ENCODE results near the gene JPH3.

- TF ChIP-seq, protein P1, sequence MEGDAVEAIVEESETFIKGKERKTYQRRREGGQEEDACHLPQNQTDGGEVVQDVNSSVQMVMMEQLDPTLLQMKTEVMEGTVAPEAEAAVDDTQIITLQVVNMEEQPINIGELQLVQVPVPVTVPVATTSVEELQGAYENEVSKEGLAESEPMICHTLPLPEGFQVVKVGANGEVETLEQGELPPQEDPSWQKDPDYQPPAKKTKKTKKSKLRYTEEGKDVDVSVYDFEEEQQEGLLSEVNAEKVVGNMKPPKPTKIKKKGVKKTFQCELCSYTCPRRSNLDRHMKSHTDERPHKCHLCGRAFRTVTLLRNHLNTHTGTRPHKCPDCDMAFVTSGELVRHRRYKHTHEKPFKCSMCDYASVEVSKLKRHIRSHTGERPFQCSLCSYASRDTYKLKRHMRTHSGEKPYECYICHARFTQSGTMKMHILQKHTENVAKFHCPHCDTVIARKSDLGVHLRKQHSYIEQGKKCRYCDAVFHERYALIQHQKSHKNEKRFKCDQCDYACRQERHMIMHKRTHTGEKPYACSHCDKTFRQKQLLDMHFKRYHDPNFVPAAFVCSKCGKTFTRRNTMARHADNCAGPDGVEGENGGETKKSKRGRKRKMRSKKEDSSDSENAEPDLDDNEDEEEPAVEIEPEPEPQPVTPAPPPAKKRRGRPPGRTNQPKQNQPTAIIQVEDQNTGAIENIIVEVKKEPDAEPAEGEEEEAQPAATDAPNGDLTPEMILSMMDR (IDR thresholded peaks at IDR 0.05) = no peak
- no peak for TF ChIP-seq POLR2A (IDR thresholded peaks at IDR 0.05)
These were observed 64.6 kb downstream of the JPH3 start for GRCh38 chr16:87666919-87667318.

All from tibial nerve (tissue), 3 donors.